ENCODE data around the gene DLG2. TPM values are rescaled to one million over a fixed set of nuclear protein-coding genes. Genes with fewer than 3 reads are reported as not detected.
"Not testable (repeated sequence)": the region's sequence is repeated elsewhere in the genome, so short reads cannot be mapped to it uniquely, and the experiment has no call there.

The DLG2 gene
- total and polyA plus RNA-seq, 11 donors, result 2.4 to 13.9 (median 7.1) TPM

DNA sequence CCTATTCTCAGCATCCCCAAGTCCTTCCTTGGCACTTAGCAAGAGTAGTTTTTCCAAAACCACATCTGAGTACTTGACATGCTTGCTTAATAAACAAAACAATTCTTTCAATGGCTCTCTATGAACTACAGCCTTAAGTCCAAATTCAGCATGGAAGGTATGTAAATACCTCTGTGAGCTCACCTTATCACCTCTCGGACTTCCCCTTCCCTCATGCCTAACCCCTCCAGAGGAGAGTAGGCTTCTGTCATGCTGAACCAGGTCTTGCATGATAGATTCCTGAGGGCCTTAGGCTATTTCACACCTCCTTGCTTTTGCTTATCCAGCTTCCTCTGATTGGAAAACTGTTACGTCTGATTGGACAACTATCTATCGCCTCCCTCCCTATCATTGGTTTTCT is 2028.1 kb downstream of the DLG2 start:
- DNase-seq (no peak), ATAC-seq (no peak)
- no peaks in the 10 kb centered on the region for H3K4me1 ChIP-seq
- H3K27ac ChIP-seq, result no peak overlapping the region
- no peaks in the 10 kb centered on the region for H3K9me3 ChIP-seq
- H3K4me3 ChIP-seq, result no peak overlapping the region
- no peaks in the 10 kb centered on the region for H3K27me3 ChIP-seq
- 73 to 87% (median 80%) methylated on average over 3 of the region's 3 CpGs for WGBS, 4 donors
- no peaks in the 10 kb centered on the region for H3K36me3 ChIP-seq
- intact Hi-C loops (cut with DNase I), result no loop called here
- no peak for TF ChIP-seq POLR2A (IDR thresholded peaks at IDR 0.05)
- TF ChIP-seq, protein P1, sequence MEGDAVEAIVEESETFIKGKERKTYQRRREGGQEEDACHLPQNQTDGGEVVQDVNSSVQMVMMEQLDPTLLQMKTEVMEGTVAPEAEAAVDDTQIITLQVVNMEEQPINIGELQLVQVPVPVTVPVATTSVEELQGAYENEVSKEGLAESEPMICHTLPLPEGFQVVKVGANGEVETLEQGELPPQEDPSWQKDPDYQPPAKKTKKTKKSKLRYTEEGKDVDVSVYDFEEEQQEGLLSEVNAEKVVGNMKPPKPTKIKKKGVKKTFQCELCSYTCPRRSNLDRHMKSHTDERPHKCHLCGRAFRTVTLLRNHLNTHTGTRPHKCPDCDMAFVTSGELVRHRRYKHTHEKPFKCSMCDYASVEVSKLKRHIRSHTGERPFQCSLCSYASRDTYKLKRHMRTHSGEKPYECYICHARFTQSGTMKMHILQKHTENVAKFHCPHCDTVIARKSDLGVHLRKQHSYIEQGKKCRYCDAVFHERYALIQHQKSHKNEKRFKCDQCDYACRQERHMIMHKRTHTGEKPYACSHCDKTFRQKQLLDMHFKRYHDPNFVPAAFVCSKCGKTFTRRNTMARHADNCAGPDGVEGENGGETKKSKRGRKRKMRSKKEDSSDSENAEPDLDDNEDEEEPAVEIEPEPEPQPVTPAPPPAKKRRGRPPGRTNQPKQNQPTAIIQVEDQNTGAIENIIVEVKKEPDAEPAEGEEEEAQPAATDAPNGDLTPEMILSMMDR (IDR thresholded peaks at IDR 0.05), result no peak

DNA sequence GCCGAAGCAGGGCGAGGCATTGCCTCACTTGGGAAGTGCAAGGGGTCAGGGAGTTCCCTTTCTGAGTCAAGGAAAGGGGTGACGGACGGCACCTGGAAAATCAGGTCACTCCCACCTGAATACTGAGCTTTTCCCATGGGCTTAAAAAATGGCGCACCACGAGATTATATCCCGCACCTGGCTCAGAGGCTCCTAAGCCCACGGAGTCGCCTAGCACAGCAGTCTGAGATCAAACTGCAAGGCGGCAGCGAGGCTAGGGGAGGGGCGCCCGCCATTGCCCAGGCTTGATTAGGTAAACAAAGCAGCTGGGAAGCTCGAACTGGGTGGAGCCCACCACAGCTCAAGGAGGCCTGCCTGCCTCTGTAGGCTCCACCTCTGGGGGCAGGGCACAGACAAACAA is 2039.3 kb downstream of the DLG2 start:
- intact Hi-C loops (cut with DNase I); H3K27ac ChIP-seq; H3K36me3 ChIP-seq; H3K4me1 ChIP-seq; H3K9me3 ChIP-seq; H3K4me3 ChIP-seq; H3K27me3 ChIP-seq; DNase-seq; ATAC-seq: not testable (repeated sequence)
- WGBS, 4 donors, result 68 to 76% (median 72%) methylated on average over 11 to 14 of the region's 14 CpGs

DNA sequence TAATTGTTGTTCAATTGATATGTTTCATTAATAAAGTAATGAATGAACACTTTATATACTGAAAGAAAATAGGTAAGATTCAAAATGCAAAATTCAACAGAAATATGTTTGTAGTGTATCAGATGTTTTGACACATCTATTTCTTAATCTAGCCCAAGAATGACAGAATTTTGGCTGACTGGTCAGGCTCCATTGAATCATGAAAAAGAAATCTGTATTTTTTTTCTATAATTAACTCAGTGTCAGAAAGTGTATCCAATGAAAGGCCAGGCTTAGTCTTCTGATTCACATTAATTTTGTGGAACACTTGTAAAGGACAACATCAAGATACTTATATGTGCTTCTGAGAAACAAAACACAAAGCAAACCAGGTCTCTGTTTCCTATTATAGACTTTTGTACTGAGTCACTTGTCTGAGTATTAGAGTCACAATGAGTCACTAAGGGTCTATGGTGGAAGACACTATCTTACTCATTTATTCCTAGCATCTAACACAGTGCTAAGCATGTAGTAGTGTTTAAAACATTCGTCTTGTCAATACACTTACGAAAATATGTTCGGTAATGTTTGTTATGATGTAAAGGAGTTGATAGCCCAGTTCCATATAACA is 2043.3 kb downstream of the DLG2 start:
- TF ChIP-seq POLR2A (IDR thresholded peaks at IDR 0.05), result no peak
- TF ChIP-seq, protein P1 (IDR thresholded peaks at IDR 0.05), result no peak
- no peaks in the 10 kb centered on the region for H3K4me1 ChIP-seq
- no peaks in the 10 kb centered on the region for H3K27me3 ChIP-seq
- H3K36me3 ChIP-seq, result no peaks in the 10 kb centered on the region
- ATAC-seq (no peak), DNase-seq (no peak)
- H3K27ac ChIP-seq, result no peak overlapping the region
- H3K4me3 ChIP-seq, result no peak overlapping the region
- intact Hi-C loops (cut with DNase I), result no loop called here
- 87 to 91% (median 90%) methylated on average over 3 of the region's 3 CpGs for WGBS, 4 donors
- no peaks in the 10 kb centered on the region for H3K9me3 ChIP-seq

DNA sequence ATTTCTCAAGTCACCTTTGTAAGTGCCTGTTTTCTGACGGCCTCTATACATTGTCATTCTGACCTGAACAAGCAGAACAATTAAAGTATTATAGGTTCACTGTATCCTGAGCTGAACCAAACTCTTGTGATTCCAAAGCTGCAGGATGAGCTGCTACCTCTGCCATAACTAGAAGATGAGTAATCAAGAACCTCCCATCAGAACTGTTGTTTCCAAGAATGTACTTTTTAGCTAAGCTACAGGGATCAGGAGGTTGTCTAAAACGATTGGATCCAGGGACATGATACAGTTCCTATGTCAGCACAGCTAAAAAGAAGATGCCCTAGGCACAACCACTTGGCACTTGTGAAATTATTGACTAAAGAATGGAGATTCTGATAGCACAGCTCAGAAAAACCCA is 2052.6 kb downstream of the DLG2 start:
- no peak overlapping the region for H3K27ac ChIP-seq
- no peaks in the 10 kb centered on the region for H3K27me3 ChIP-seq
- ATAC-seq (no peak), DNase-seq (no peak)
- intact Hi-C loops (cut with DNase I), result no loop called here
- no peaks in the 10 kb centered on the region for H3K36me3 ChIP-seq
- H3K4me1 ChIP-seq, result no peaks in the 10 kb centered on the region
- TF ChIP-seq, protein P1 (IDR thresholded peaks at IDR 0.05), result no peak
- TF ChIP-seq POLR2A (IDR thresholded peaks at IDR 0.05), result no peak
- H3K4me3 ChIP-seq, result no peak overlapping the region
- WGBS, 4 donors, result 65 to 72% (median 71%) methylated on average over 2 of the region's 2 CpGs
- no peaks in the 10 kb centered on the region for H3K9me3 ChIP-seq
